Fibroblast of mammary gland (primary cell): ENCODE measurements around the gene SELP.

ENCODE experiments used
- DNase-seq: peaks from one replicate; pipeline ENCODE4 v3.0.0-alpha.2; 2010; ENCODE audit warnings: low read depth
- H3K4me3 ChIP-seq: 2 replicates; pipeline ENCODE4 v1.5.1; 2011; ENCODE audit warnings: low read depth, mild to moderate bottlenecking, low read length, moderate library complexity; ENCODE audit not compliant: control insufficient read depth
- CTCF ChIP-seq: conservative IDR thresholded peaks from 2 replicates; pipeline ENCODE4 v1.5.1; 2011; ENCODE audit warnings: low read depth, low read length, inconsistent platforms; ENCODE audit not compliant: control insufficient read depth, insufficient read depth

SELP gene

GRCh38 chr1:169577981-169578738 is 51.8 kb downstream of the SELP start:
- no peak overlapping the region for H3K4me3 ChIP-seq
- no peak for TF ChIP-seq CTCF
- no peak for DNase-seq

GRCh38 chr1:169576935-169577331 is 53.0 kb downstream of the SELP start:
- no peak for TF ChIP-seq CTCF
- no peak for DNase-seq
- H3K4me3 ChIP-seq, result no peak overlapping the region

- TF ChIP-seq CTCF, result no peak
- no peak overlapping the region for H3K4me3 ChIP-seq
- no peak for DNase-seq
Observed at GRCh38 chr1:169576241-169576934, 53.5 kb downstream of the SELP start.

- DNase-seq, result no peak
- H3K4me3 ChIP-seq, result no peak overlapping the region
- no peak for TF ChIP-seq CTCF
Observed at GRCh38 chr1:169574336-169574735, 55.6 kb downstream of the SELP start.

- DNase-seq, result no peak
- H3K4me3 ChIP-seq, result no peak overlapping the region
- no peak for TF ChIP-seq CTCF
Observed at GRCh38 chr1:169572187-169572586, 57.7 kb downstream of the SELP start.

- H3K4me3 ChIP-seq, result no peak overlapping the region
- no peak for TF ChIP-seq CTCF
- DNase-seq, result no peak
Observed at GRCh38 chr1:169571450-169571849, 58.5 kb downstream of the SELP start.

GRCh38 chr1:169570172-169570574 is 59.8 kb downstream of the SELP start:
- DNase-seq, result no peak
- no peak overlapping the region for H3K4me3 ChIP-seq
- no peak for TF ChIP-seq CTCF
